HPDE6-E6E7 (cell line): Measurements from ENCODE around the gene MEF2C.

ENCODE experiments used
- DNase-seq: peaks from one replicate; pipeline ENCODE4 v3.0.0; 2011; ENCODE audit warnings: missing footprints; ENCODE audit errors: extremely low spot score

MEF2C gene

GRCh38 chr5:88760527-88760926 lies 122.5 kb downstream of the MEF2C start:
- DNase-seq, result no peak

- DNase-seq, result no peak
Observed at GRCh38 chr5:88758591-88758990, 124.4 kb downstream of the MEF2C start.

GRCh38 chr5:88758184-88758583 lies 124.8 kb downstream of the MEF2C start:
- DNase-seq, result no peak

DNA sequence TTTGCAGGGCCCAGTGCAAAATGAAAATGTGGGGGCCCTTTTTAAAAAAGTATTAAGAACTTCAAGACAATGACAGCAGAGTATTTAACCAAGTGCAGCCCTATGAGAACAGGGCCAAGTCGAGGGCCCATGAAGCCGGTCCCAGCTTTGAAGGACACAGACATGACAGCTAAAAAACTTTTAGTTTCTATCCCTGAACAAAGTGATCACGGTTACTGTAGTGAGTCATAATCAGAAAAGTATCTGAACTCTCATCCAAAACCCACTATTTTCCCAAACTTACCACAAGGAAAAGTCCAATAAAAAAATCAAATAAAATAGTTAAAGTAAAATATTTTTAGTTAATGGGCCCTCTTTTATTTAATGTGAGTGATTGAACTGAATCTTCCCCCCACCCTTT lies 126.0 kb downstream of the MEF2C start:
- no peak for DNase-seq

DNA sequence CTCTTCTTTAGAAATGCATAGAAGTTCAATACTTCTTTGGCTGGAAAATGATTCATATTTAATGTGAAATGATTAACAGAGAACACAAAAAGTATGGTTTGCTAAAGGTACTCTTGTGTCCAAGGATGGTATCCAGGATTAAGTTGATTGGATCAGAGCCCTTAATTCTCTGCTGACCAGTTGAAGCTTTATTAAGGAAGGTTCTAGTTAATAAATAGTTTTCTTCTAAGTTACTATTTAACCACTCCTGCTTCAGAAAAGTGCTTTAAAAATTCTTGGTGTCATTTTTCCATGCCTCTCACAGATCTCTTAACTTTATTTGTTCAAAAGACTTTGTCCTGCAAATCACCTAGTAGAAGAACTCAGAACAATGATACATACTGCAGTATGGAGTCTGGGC lies 134.3 kb downstream of the MEF2C start:
- DNase-seq, result no peak

GRCh38 chr5:88746438-88746882 lies 136.5 kb downstream of the MEF2C start:
- no peak for DNase-seq

DNA sequence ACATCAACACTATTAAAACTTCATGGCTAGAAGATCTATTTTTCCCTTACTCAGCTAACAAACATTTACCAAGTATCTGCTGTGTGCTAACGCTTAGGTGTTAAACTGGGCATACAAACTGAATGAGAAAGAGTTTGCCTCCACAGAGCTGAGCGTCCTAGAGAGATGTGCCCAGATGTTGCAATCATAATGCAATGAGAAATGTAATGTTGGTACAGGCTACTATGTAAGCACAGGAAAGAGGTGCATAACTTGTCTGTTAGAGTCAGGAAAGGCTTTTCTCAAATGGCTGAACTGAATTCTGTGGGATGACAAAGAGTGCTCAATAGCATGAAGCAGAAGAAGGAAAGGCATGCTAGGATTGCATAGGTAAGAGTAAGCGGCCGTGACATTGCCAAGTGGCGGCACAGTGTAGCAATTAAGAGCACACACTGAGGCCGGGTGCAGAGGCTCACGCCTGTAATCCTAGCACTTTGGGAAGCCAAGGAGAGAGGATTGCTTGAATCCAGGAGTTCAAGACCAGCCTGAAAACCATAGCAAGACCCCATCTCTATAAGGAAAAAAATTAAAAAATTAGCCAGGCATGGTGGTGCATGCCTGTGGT lies 137.8 kb downstream of the MEF2C start:
- no peak for DNase-seq

- no peak for DNase-seq
Observed at GRCh38 chr5:88743231-88743834, 139.7 kb downstream of the MEF2C start.

DNA sequence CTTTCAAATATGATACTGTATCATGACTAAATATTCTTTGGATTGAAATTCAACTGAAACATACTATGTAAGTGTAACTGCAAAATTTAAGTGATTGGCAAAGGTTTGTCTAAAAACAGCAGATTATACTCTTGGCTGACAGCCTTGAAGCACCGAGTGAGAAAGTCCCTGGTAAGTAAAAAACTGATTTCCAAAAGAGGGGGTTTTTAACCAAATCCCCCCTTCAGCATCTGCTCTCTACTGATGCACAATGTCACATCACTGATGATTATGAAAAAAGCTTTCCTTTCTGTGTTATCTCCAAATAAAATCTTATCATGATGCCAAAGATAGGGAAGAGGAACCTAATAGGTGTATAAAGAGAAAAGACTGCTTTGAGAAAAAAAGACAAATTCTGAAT lies 141.0 kb downstream of the MEF2C start:
- DNase-seq, result no peak

GRCh38 chr5:88740604-88741185 lies 142.3 kb downstream of the MEF2C start:
- DNase-seq, result no peak

DNA sequence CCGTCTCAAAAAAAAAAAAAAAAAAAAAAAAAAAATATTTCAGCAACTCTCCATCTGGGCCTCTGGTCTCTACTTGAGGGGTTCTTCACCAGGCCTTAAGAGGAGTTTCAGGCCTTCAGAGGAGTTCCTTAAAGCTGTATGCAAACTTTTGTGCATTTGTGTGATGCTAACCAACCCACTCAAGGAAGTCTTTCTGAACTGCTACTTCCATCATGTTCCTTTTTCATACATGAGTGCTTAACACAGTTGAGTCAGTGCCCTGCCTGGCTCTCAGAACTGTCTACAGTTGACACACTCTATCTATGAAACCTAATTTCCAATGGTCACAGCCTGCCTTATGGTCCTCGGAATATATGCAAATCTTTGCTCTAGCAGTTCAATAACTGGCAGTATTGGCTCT lies 146.5 kb downstream of the MEF2C start:
- DNase-seq, result no peak

DNA sequence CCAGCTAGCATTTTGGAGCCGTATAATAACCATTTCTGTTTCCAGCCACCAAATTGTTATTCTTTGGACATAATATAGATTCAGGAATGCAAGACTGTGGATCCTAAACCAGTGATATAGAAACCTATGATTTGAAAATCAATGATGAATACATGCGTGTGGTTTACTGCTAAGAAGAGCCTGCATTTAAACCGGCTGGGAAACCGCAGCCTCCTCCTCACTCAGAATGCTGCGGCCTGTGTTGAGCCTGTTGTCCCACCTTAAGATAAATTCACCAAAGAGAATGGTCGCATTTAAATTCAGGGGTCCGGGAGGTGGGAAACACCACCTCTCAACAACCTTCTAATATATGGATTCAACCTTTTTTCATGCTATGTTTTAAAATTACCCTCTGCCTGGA lies 148.0 kb downstream of the MEF2C start:
- DNase-seq, result no peak

DNA sequence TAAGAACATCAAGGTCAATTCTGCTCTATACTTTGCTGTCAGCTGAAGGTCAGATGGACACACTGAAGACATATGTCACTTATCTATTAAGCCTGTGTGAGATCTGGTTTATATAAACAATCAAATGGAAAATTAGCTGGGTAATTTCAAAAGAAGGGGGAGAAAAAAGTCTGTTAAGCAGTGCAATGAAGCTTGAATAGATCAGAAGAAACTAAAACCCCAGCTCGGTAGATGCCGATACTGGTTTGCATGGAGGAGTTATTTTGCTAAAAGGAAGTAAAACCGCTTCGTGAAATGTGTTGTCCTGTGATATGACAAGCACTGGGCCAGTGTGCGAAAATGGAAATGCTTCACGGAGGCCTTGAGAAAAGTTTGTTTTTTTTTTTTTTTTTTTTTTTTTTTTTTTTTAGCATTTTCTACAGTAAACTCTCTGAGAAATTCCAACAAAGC lies 148.8 kb downstream of the MEF2C start:
- DNase-seq, result no peak

DNA sequence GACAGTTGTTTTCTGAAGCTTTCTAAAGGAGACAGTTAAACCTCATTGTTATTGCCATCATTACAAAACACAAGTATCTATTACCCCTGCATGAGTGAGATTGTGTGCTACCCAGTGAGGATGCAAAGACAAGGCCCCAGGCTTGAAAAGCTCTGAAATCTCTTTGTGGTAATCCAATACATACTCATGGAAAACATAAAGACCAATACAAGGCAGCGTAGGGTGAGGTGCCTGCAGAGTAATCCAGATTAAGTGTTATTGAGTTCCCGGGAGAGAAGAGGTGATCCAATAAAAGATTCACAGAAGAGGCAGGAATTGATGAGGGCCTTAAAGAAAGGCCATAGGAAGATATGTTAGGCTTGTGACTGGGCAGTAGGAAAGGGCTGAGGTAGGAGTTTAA lies 150.1 kb downstream of the MEF2C start:
- DNase-seq, result no peak

GRCh38 chr5:88732181-88732633 lies 150.8 kb downstream of the MEF2C start:
- DNase-seq, result no peak

DNA sequence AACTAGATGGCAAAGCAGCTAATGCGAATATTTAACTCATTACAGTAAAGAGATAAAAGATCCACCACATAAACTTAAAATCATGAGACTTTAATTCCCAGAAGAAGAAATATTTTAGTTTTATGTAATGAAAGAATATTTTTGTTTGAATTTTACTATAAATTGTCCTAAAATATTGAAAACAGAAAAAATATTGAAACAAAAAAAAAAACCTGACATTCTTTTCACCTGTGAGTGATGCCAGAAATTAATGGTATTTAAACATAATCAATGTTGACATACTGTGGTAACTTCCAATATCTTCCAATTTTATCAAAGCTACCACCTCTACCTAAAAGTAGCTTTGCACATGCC lies 153.2 kb downstream of the MEF2C start:
- no peak for DNase-seq

DNA sequence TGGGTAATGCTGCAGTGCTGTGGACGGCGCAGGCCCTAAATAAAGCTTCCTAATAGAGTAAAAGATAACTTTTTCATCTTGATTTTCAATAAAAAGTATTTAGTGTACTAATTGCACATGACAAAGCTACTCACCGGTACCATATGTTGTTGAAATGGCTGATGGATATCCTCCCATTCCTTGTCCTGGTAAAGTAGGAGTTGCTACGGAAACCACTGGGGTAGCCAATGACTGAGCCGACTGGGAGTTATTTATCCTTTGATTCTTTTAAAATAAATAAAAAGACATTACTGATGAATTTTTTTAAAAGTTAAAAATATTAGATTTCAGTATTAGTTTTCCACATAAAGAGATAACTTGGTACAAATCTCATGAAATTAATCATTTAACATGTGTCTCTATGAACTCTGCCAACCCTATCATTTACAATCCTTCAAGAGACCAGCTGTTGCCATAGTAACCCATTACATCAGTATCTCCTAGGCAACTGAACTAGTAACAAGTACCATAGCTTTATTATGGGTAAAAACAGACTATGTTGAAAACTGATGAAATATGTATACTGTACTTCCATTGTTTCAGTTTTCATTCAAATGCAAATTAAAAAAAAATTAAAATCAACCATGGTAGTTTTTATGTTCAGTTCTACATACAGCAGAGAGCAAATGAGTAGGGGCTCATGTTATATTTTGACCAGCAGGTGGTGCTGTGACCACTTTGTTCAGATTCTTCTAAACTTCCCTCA lies 153.7 kb downstream of the MEF2C start:
- peak; percentile 41 for DNase-seq

GRCh38 chr5:88727705-88728313 lies 155.2 kb downstream of the MEF2C start:
- DNase-seq, result no peak

DNA sequence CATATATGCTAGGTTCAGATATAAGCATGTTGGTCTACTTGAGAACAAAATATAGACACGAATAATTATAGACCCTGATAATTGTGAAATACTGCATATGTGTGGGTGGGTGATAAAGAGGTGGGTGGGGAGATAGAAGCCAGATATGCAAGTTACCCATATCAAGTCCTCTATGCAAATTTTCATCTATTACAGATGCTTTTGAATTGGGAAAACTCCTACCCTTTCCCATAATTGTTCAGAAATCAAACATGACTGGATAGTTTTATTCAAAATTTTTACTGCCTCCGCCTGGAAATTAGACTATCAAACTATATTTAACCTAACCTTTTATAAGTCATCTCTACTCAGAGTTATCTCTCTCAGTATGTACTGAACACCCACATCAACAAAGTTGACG lies 157.5 kb downstream of the MEF2C start:
- no peak for DNase-seq

- DNase-seq, result no peak
Observed at GRCh38 chr5:88724201-88724600, 158.8 kb downstream of the MEF2C start.

DNA sequence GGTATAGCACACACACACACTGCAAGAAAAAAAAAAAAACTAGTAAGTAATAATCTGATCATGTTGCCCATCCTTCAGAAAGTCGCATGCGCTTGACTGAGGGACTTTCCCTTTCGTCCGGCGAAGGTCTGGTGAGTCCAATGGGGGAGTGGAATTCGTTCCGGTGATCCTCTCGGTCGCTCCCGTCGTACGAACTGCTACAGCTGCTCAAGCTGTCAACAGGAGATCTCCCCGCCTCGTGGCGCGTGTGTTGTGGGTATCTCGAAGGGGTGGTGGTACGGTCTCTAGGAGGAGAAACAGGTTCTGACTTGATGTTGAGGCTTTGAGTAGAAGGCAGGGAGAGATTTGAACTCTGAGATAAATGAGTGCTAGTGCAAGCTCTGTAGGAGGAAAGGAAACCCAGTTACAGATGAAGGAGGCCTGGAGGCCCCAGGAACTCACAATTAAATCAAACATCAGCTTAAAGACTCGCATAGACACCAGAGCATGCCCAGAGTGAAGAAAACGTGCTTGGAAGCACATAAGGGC lies 160.4 kb downstream of the MEF2C start:
- no peak for DNase-seq

GRCh38 chr5:88719434-88719833 lies 163.6 kb downstream of the MEF2C start:
- DNase-seq, result no peak
